HEK293 (cell line): ENCODE data around the gene KIF26B.

ENCODE experiments used
- CTCF ChIA-PET: fragments of 350-600 bp; formaldehyde crosslinking; extraction: SDS; loops from one replicate; lab custom pipeline; 2021; ENCODE audit warnings: antibody characterized with exemption; lab: Yijun Ruan, JAX
- POLR2A ChIA-PET: fragments of 300-600 bp; formaldehyde crosslinking; extraction: SDS; loops from one replicate; lab custom pipeline; 2020; ENCODE audit warnings: antibody characterized with exemption, inconsistent platforms; lab: Yijun Ruan, JAX
- H3K27ac ChIP-seq: fragments of 200-500 bp; sonication (Bioruptor generic); 2 replicates; pipeline ENCODE4 v1.5.1; 2014; ENCODE audit warnings: low read depth, low read length, control low read depth, inconsistent platforms; ENCODE audit errors: extremely low read depth
- H3K36me3 ChIP-seq, 2 experiments: fragments of 200-500 bp in 1 of 2; sonication (Bioruptor generic) in 1 of 2; 1 replicate in 1 of 2; 2 replicates in 1 of 2; pipeline ENCODE4 v1.5.1; 2014 to 2017; ENCODE audit warnings: inconsistent platforms in 2 of 2, low read length in 2 of 2; ENCODE audit not compliant: control insufficient read depth in 2 of 2, insufficient read depth in 1 of 2
- H3K4me1 ChIP-seq: fragments of 200-500 bp; sonication (Bioruptor generic); 2 replicates; pipeline ENCODE4 v1.5.1; 2014; ENCODE audit warnings: mild to moderate bottlenecking, low read length, inconsistent platforms; ENCODE audit not compliant: control insufficient read depth, insufficient read depth
- H3K4me3 ChIP-seq: 2 replicates; pipeline ENCODE4 v1.5.1; 2011; ENCODE audit warnings: low read depth, mild to moderate bottlenecking, control low read depth, low read length, moderate library complexity
- H3K9me3 ChIP-seq: fragments of 200-500 bp; sonication (Bioruptor generic); 2 replicates; pipeline ENCODE4 v1.5.1; 2014; ENCODE audit warnings: low read depth, low read length, inconsistent platforms; ENCODE audit not compliant: control insufficient read depth, insufficient read depth
- PRDM10 ChIP-seq: fragments of 450-650 bp; formaldehyde crosslinking; IDR thresholded peaks from 2 replicates; pipeline ENCODE4 v1.5.1; 2016; ENCODE audit warnings: missing biosample characterization, missing genetic modification characterization
- REPIN1 ChIP-seq: fragments of 450-650 bp; formaldehyde crosslinking; IDR thresholded peaks from 2 replicates; pipeline ENCODE4 v1.5.1; 2017; ENCODE audit warnings: missing biosample characterization, missing genetic modification characterization, low read depth
- TRIM28 ChIP-seq: IDR thresholded peaks from 2 replicates; pipeline ENCODE4 v1.6.1; 2011; ENCODE audit warnings: low read length, control low read depth, borderline replicate concordance
- ZNF10 ChIP-seq: fragments of 450-650 bp; formaldehyde crosslinking; IDR thresholded peaks from 2 replicates; pipeline ENCODE4 v1.5.1; 2017; ENCODE audit warnings: missing biosample characterization, missing genetic modification characterization
- ZNF157 ChIP-seq: fragments of 450-650 bp; formaldehyde crosslinking; IDR thresholded peaks from 2 replicates; pipeline ENCODE4 v1.5.1; 2016; ENCODE audit warnings: missing biosample characterization, missing genetic modification characterization
- ZNF16 ChIP-seq: fragments of 450-650 bp; formaldehyde crosslinking; IDR thresholded peaks from 2 replicates; pipeline ENCODE4 v1.5.1; 2016; ENCODE audit warnings: low read depth, missing biosample characterization, missing genetic modification characterization
- ZNF202 ChIP-seq: fragments of 450-650 bp; formaldehyde crosslinking; IDR thresholded peaks from 2 replicates; pipeline ENCODE4 v1.5.1; 2016; ENCODE audit warnings: missing biosample characterization, missing genetic modification characterization, borderline replicate concordance
- ZNF248 ChIP-seq: fragments of 450-650 bp; formaldehyde crosslinking; IDR thresholded peaks from 2 replicates; pipeline ENCODE4 v1.5.1; 2017; ENCODE audit warnings: missing biosample characterization, missing genetic modification characterization
- ZNF416 ChIP-seq: fragments of 450-650 bp; formaldehyde crosslinking; IDR thresholded peaks from 2 replicates; pipeline ENCODE4 v1.5.1; 2016; ENCODE audit warnings: missing biosample characterization, missing genetic modification characterization
- ZNF48 ChIP-seq: fragments of 450-650 bp; formaldehyde crosslinking; IDR thresholded peaks from 2 replicates; pipeline ENCODE4 v1.5.1; 2016; ENCODE audit warnings: missing biosample characterization, missing genetic modification characterization
- ZNF600 ChIP-seq: fragments of 450-650 bp; formaldehyde crosslinking; IDR thresholded peaks from 2 replicates; pipeline ENCODE4 v1.5.1; 2016; ENCODE audit warnings: missing biosample characterization, missing genetic modification characterization
- ZNF610 ChIP-seq: fragments of 450-650 bp; formaldehyde crosslinking; IDR thresholded peaks from 2 replicates; pipeline ENCODE4 v1.5.1; 2016; ENCODE audit warnings: missing biosample characterization, missing genetic modification characterization, borderline replicate concordance
- ZNF624 ChIP-seq: fragments of 450-650 bp; formaldehyde crosslinking; IDR thresholded peaks from 2 replicates; pipeline ENCODE4 v1.5.1; 2017; ENCODE audit warnings: missing biosample characterization, missing genetic modification characterization
- ZNF830 ChIP-seq: fragments of 450-650 bp; IDR thresholded peaks from 2 replicates; pipeline ENCODE4 v1.5.0; 2018; ENCODE audit warnings: missing biosample characterization, missing genetic modification characterization, low read depth, mild to moderate bottlenecking, moderate library complexity
- ZSCAN30 ChIP-seq: fragments of 450-650 bp; IDR thresholded peaks from 2 replicates; pipeline ENCODE4 v1.5.1; 2018; ENCODE audit warnings: missing biosample characterization, mild to moderate bottlenecking, missing genetic modification characterization, moderate library complexity
- TF ChIP-seq, protein P1 (sequence below): fragments of 450-650 bp; formaldehyde crosslinking; IDR thresholded peaks from 2 replicates; pipeline ENCODE4 v1.5.1; 2016; ENCODE audit warnings: missing biosample characterization, missing genetic modification characterization
- TF ChIP-seq, protein P2 (sequence below): fragments of 450-650 bp; formaldehyde crosslinking; conservative IDR thresholded peaks from 2 replicates; pipeline ENCODE4 v1.5.1; 2016; ENCODE audit warnings: low read depth, missing biosample characterization, missing genetic modification characterization
- TF ChIP-seq, protein P3 (sequence below): fragments of 450-650 bp; formaldehyde crosslinking; IDR thresholded peaks from 2 replicates; pipeline ENCODE4 v1.5.1; 2016; ENCODE audit warnings: missing biosample characterization, missing genetic modification characterization, low read depth
- TF ChIP-seq, protein P4 (sequence below): fragments of 450-650 bp; formaldehyde crosslinking; IDR thresholded peaks from 2 replicates; pipeline ENCODE4 v1.5.1; 2017; ENCODE audit warnings: missing biosample characterization, missing genetic modification characterization
- TF ChIP-seq, protein P5 (sequence below): fragments of 450-650 bp; IDR thresholded peaks from 2 replicates; pipeline ENCODE4 v1.5.1; 2018; ENCODE audit warnings: missing biosample characterization, mild to moderate bottlenecking, missing genetic modification characterization

The KIF26B gene

GRCh38 chr1:245704765-245705164 lies 550.0 kb downstream of the KIF26B start:
- no peak for TF ChIP-seq ZNF830 (tag by site-specific recombination)
- TF ChIP-seq REPIN1 (tag by site-specific recombination) = no peak
- TF ChIP-seq ZNF624 (tag by site-specific recombination) = no peak
- no peak for TF ChIP-seq ZNF157 (tag by site-specific recombination)
- TF ChIP-seq, protein P1, sequence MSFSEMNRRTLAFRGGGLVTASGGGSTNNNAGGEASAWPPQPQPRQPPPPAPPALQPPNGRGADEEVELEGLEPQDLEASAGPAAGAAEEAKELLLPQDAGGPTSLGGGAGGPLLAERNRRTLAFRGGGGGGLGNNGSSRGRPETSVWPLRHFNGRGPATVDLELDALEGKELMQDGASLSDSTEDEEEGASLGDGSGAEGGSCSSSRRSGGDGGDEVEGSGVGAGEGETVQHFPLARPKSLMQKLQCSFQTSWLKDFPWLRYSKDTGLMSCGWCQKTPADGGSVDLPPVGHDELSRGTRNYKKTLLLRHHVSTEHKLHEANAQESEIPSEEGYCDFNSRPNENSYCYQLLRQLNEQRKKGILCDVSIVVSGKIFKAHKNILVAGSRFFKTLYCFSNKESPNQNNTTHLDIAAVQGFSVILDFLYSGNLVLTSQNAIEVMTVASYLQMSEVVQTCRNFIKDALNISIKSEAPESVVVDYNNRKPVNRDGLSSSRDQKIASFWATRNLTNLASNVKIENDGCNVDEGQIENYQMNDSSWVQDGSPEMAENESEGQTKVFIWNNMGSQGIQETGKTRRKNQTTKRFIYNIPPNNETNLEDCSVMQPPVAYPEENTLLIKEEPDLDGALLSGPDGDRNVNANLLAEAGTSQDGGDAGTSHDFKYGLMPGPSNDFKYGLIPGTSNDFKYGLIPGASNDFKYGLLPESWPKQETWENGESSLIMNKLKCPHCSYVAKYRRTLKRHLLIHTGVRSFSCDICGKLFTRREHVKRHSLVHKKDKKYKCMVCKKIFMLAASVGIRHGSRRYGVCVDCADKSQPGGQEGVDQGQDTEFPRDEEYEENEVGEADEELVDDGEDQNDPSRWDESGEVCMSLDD = no peak
- TF ChIP-seq ZSCAN30 = no peak
- TF ChIP-seq, protein P2, sequence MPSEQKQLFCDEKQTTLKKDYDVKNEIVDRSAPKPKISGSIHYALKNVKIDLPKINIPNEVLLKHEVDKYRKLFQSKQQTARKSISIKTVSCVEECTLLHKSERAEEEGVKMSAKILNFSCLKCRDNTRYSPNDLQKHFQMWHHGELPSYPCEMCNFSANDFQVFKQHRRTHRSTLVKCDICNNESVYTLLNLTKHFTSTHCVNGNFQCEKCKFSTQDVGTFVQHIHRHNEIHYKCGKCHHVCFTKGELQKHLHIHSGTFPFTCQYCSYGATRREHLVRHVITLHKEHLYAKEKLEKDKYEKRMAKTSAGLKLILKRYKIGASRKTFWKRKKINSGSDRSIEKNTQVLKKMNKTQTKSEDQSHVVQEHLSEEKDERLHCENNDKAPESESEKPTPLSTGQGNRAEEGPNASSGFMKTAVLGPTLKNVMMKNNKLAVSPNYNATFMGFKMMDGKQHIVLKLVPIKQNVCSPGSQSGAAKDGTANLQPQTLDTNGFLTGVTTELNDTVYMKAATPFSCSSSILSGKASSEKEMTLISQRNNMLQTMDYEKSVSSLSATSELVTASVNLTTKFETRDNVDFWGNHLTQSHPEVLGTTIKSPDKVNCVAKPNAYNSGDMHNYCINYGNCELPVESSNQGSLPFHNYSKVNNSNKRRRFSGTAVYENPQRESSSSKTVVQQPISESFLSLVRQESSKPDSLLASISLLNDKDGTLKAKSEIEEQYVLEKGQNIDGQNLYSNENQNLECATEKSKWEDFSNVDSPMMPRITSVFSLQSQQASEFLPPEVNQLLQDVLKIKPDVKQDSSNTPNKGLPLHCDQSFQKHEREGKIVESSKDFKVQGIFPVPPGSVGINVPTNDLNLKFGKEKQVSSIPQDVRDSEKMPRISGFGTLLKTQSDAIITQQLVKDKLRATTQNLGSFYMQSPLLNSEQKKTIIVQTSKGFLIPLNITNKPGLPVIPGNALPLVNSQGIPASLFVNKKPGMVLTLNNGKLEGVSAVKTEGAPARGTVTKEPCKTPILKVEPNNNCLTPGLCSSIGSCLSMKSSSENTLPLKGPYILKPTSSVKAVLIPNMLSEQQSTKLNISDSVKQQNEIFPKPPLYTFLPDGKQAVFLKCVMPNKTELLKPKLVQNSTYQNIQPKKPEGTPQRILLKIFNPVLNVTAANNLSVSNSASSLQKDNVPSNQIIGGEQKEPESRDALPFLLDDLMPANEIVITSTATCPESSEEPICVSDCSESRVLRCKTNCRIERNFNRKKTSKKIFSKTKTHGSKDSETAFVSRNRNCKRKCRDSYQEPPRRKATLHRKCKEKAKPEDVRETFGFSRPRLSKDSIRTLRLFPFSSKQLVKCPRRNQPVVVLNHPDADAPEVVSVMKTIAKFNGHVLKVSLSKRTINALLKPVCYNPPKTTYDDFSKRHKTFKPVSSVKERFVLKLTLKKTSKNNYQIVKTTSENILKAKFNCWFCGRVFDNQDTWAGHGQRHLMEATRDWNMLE (tag by site-specific recombination) = no peak
- no peak for TF ChIP-seq TRIM28
- TF ChIP-seq, protein P3, sequence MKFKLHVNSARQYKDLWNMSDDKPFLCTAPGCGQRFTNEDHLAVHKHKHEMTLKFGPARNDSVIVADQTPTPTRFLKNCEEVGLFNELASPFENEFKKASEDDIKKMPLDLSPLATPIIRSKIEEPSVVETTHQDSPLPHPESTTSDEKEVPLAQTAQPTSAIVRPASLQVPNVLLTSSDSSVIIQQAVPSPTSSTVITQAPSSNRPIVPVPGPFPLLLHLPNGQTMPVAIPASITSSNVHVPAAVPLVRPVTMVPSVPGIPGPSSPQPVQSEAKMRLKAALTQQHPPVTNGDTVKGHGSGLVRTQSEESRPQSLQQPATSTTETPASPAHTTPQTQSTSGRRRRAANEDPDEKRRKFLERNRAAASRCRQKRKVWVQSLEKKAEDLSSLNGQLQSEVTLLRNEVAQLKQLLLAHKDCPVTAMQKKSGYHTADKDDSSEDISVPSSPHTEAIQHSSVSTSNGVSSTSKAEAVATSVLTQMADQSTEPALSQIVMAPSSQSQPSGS (tag by site-specific recombination) = no peak
- no peak for TF ChIP-seq ZNF248
- Histone ChIP-seq H3K27ac (no peak overlapping the region), H3K4me3 (no peak overlapping the region), H3K4me1 (no peaks in the 10 kb centered on the region), H3K9me3 (no peaks in the 10 kb centered on the region), H3K36me3 (no peaks in the 10 kb centered on the region)
- POLR2A ChIA-PET = no interaction called here
- CTCF ChIA-PET = no interaction called here

- no peaks in the 10 kb centered on the region for H3K9me3 ChIP-seq
- no peak overlapping the region for H3K4me3 ChIP-seq
- H3K4me1 ChIP-seq = no peaks in the 10 kb centered on the region
- POLR2A ChIA-PET = no interaction called here
- CTCF ChIA-PET = no interaction called here
- H3K27ac ChIP-seq = no peak overlapping the region
- H3K36me3 ChIP-seq = no peaks in the 10 kb centered on the region
- TF ChIP-seq ZNF16 (tag by site-specific recombination) (no peak), ZNF202 (no peak), PRDM10 (tag by site-specific recombination) (no peak), ZNF600 (tag by site-specific recombination) (no peak), ZNF48 (no peak), ZNF610 (tag by site-specific recombination) (no peak), ZNF416 (no peak), TRIM28 (no peak), ZNF10 (tag by site-specific recombination) (no peak)
- TF ChIP-seq, protein P4, sequence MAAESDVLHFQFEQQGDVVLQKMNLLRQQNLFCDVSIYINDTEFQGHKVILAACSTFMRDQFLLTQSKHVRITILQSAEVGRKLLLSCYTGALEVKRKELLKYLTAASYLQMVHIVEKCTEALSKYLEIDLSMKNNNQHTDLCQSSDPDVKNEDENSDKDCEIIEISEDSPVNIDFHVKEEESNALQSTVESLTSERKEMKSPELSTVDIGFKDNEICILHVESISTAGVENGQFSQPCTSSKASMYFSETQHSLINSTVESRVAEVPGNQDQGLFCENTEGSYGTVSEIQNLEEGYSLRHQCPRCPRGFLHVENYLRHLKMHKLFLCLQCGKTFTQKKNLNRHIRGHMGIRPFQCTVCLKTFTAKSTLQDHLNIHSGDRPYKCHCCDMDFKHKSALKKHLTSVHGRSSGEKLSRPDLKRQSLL = no peak
- TF ChIP-seq, protein P5, sequence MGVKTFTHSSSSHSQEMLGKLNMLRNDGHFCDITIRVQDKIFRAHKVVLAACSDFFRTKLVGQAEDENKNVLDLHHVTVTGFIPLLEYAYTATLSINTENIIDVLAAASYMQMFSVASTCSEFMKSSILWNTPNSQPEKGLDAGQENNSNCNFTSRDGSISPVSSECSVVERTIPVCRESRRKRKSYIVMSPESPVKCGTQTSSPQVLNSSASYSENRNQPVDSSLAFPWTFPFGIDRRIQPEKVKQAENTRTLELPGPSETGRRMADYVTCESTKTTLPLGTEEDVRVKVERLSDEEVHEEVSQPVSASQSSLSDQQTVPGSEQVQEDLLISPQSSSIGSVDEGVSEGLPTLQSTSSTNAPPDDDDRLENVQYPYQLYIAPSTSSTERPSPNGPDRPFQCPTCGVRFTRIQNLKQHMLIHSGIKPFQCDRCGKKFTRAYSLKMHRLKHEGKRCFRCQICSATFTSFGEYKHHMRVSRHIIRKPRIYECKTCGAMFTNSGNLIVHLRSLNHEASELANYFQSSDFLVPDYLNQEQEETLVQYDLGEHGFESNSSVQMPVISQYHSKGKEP (tag by site-specific recombination) = no peak
Measured at GRCh38 chr1:245707941-245708340, 553.2 kb downstream of the KIF26B start.
